GM18507 (cell line): ENCODE results near the gene IFNL3.

ENCODE experiments used
- DNase-seq: peaks from one replicate; pipeline ENCODE4 v3.0.0; 2011; ENCODE audit warnings: low read depth; ENCODE audit not compliant: insufficient read length; ENCODE audit errors: extremely low spot score
- FAIRE-seq: peaks from 2 replicates; lab custom pipeline; 2011; peaks lifted over from hg19 to GRCh38; lab: Jason Lieb, UNC

Gene IFNL3

DNA sequence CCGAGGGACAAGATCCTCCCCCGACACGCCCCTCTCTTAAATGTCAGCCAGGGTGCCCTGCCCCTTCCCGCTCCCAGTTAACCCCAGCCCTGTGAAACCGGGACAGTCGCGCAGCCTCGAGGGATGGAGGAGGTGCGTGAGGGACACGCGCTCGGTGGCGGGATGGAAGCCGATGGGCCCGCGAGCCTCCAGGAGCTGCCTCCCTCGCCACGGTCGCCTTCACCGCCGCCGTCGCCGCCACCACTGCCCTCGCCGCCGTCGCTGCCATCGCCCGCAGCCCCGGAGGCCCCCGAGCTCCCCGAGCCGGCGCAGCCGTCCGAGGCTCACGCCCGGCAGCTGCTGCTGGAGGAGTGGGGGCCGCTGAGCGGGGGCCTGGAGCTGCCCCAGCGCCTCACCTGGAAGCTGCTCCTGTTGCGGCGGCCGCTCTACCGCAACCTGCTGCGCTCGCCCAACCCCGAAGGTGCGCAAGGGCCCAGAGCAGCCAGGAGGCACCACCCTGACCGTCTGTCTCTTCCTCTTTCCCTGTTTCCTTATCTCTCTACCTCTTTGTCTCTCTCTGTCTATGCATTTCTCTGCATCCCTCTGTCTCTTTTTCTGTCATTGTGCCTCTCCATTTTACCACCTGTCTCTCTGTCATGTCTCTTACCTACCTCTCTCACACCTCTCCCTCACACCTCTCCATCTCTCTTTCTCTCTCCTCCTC, 47.8 kb downstream of the IFNL3 start, which contains the start of gene NCCRP1:
Gene NCCRP1, plus strand, starts transcription at position 105 of the 703 bp plus-strand sequence. Its CDS starts 19 bp downstream, at position 124.
- no peak for FAIRE-seq

DNA sequence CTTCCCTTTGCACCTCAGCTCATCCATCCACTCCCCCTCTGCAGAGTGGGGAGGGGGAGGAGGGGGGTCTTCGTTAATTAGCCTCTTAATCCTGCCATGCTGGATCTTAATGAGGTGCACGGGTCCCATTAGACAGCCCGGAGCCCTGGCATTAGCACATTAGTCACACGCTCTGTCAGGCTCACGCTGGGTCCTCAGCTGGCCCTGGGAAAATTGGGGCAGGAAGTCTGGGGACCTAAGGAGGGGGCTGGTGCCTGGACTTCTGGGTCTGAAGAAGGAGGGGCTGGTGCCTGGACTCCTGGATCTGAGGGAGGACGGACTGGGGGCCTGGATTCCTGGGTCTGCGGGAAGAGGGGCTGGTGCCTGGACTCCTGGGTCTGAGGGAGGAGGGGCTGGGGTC, 48.5 kb downstream of the IFNL3 start:
- FAIRE-seq, result no peak
- no peak for DNase-seq

More for the DNA sequence above, 47.8 kb downstream of the IFNL3 start, which contains the start of gene NCCRP1:
- no peak for DNase-seq

DNA sequence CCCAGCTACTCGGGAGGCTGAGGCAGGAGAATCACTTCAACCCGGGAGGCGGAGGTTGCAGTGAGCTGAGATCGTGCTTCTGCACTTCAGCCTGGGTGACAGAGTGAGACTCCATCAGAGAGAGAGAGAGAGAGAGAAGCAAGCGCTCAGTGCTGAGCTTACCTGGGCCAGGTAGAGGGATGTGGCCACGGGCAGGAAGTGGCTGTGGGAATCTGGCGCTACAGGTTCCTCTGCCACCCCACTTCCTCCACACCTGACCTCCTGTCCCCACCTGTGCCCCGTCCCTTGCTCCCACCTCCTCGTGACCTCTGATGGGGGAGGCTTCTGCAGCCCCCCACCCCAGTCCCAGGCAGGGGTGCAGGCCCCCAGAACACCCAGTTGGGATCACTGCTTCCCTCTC, 49.1 kb downstream of the IFNL3 start:
- FAIRE-seq (no peak), DNase-seq (no peak)

DNA sequence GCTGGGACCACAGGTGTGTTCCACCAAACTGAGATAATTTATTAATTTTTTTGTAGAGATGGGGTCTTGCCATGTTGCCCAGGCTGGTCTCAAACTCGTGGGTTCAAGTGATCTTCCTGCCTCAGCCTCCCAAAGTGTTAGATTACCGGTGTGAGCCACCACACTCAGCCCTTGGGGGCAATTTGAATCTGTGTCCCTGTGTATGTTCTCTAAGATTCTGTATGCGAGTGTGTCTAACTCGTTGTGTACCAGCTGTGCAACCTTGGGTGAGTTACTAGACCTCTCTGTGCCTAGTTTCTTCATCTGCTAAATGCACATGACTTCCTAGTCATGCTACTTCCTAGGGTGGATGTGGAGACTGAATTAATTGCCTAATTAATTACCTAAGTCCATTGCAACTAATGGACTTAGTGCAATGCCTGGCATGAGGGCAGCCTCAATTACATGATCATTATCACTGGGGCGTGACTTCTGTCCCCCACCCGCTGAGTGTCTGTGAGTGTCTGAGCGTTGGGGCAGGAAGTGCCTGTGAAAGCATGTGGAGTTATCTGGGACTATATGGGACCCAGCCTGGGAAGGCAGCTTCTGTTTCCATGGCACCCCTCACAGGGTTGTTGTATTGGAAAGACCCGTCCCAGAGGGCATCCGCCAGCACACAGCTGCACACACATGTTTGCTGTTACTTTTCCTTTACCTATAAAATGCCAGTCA, 49.8 kb downstream of the IFNL3 start:
- FAIRE-seq, result no peak
- DNase-seq, result no peak

DNA sequence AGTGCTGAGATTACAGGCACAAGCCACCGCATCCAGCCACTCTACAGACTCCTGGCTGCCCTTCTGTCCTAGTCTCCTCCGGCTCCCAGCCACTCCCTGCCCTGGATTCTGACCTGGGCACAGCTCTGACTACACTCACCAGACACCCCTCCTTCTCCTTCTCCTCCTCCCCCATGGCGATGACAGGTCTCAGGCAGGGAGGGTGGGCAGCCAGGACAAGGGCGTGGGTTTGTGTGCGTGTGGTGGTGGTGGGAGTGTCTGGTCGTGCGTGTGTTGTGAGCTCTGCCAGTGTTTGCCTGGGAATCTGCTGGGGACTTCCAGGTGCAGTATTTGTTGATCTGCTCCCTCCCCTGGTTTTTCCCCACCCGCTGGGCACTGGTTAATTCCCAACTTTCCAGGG, 51.0 kb downstream of the IFNL3 start:
- DNase-seq (no peak), FAIRE-seq (no peak)
